Body of pancreas (tissue), 4 donors: ENCODE data around the gene MPP1.

Experiments
- CTCF ChIP-seq, 7 experiments: fragments of 450-650 bp in 4 of 7; fragments of 200-600 bp in 3 of 7; sonication (generic) in 3 of 7; IDR thresholded peaks; one replicate each; pipeline ENCODE4 v1.5.1; 2016 to 2019; ENCODE audit warnings: antibody characterized with exemption in 7 of 7
- POLR2A ChIP-seq, 3 donors: fragments of 450-650 bp; IDR thresholded peaks; one replicate each; pipeline ENCODE4 v1.6.1; 2016; ENCODE audit warnings: antibody characterized with exemption in 3 of 3, mild to moderate bottlenecking in 2 of 3

DNA sequence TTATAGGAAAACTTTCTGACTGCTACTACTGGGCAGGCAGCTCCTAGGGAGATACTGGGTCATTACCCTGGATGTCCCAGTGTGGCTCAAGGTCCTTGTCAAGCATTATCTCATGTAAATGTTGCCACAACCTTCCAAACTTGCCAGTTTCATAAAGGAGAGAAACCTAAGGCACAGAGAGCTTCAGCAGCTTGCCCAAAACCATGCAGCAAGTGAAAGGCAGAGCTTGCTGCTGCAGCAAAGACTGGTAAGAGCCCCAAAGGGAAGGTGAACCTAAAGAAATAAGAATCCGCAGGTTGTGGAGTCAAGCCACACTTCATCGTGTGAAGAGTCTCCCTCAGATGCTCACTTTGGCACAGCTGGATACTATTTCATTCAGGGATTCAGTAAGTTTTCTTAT is 2.3 kb downstream of the MPP1 start:
- TF ChIP-seq CTCF (IDR thresholded peaks at IDR 0.05) (no peak), POLR2A (IDR thresholded peaks at IDR 0.05) (no peak)
